HG03460 (cell line): Measurements from ENCODE around the gene C8G.

ENCODE experiments used
- ATAC-seq: cut with Tn5 transposase; IDR thresholded peaks from one replicate; pipeline ENCODE4 v1.9.1; 2021; ENCODE audit not compliant: unreplicated experiment

The C8G gene

GRCh38 chr9:136964833-136965422 is 19.9 kb downstream of the C8G start:
- ATAC-seq = no peak

DNA sequence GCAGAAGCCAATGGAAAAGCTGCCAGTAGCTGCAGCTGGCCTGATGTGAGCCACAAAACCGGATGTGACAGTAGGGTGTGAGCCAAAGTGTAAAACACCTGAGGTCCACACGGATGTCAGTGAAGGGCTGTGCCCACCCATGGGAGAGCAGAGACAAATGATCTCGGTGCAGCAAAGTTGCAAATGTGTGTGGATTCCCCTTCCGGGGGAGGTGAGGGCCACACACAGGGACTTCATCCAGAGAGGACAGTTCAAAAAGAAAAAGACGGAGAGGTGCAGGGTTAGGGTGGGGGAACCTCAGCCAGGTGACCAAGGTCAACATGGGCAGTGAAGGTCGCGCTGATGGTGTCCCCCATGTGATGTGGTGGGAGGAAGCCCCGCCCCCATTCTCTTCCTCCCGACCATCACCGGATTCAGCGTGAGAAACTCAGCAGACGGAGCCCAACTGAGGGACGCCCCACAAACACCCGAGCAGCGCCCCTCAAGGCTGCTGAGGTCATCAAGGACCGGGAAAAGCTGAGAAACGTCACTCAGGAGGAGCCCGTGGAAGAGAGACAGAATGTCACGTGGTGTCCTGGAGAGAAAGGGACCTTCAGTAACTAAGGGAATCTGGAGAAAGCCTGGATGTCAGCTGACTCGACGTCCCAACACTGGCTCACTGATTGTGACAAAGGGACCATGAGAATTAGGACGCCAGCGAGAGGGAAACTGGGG is 20.9 kb downstream of the C8G start:
- ATAC-seq = no peak

DNA sequence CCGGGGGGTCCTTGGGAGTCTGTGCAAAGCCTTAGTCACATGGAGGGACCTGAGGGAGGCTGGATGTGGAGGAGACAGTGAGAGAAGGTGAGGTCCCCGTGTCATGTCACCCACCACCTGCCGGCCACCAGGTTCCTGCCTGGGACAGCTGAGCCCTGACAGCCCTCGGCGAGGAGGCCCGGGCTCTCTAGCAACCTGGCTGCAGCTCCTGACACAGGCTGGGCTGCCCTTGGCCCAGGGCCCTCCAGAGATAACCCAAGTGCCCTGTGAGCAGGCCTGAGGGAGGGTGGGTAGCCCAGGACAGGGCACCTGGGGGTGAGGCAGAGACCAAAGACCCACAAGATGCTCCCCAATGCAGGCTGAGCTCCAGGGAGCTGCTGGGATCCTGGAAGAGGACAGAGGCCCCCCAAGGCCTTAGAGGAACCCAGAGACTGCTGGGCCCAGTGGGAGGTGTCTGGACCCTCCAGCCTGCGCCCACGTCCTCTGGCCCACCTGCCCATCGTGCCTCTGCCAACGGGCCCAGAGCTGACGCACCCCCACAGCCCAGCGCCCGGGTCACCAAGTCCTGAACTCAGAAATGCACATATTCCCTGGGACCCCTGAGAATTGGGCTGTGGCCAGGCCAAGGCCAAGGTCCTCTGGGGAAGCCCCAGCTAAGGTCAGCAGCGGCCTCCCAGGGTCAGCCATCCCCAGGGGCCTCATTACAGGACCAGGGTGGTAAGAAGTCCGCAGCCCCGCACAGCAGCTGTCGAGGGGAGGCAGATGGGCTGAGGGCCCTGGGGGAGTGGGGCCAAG is 23.5 kb downstream of the C8G start:
- ATAC-seq = no peak

GRCh38 chr9:136969150-136969549 is 24.1 kb downstream of the C8G start:
- no peak for ATAC-seq

GRCh38 chr9:136969774-136970173 is 24.7 kb downstream of the C8G start:
- ATAC-seq = no peak

DNA sequence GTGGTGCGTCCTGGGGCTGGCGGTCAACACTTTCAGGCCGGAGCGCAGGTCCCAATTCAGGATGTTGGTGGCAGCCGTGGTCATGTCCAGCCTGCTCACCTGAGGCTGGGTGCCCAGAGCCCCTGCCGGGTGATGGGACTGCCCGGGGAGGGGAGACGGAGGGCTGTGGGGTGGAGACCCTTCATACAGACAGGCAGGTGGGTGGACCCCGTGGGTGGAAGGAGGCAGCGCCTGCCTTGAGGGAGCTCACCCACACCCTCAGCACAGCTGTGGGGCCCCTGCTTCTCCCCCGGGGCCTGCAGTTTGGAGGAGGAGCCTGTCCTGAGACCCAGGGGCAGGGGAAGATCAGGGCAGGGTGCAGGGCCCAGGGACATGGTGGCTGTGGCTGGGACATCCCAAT is 25.3 kb downstream of the C8G start:
- no peak for ATAC-seq

GRCh38 chr9:136971746-136972145 is 26.7 kb downstream of the C8G start:
- no peak for ATAC-seq

DNA sequence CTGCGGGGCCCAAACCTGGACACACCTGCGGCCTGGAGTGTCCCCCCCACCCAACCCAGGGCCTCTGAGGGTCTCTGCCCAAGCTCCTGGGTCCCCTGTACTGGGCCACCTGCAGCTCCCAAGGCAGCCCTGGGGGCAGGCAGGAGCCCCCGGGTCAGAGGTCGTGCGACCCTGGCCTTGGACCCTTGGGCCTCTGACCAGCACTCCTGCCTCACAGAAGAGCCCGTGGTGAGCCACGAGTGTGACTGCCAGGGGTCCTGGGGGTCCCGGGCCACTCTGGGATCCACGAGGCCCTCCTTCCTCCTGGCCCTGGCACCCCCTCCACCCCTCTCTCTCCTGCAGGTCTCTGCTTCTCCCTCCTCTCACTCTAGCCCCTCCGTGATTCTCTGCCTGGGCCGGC is 27.3 kb downstream of the C8G start:
- ATAC-seq = no peak

DNA sequence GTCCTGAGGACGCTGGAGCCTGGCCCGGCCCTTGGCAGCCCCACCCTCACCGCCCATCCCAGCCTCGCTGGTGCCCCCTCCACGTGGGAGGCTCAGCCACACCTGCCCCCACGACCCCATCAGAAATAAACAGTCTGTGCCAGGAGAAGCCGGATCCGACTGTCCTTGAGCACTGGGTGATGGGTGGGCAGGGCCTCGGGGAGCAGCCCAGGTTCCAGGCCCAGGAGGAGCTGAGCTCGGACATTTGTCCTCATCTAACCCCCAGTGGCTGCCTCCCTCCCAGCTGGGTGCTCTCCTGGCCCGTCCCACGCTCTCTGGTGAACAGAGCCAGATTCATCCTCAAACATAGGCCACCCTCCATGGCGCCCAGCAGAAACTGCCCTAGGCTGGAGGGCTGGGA is 27.7 kb downstream of the C8G start:
- ATAC-seq = no peak

DNA sequence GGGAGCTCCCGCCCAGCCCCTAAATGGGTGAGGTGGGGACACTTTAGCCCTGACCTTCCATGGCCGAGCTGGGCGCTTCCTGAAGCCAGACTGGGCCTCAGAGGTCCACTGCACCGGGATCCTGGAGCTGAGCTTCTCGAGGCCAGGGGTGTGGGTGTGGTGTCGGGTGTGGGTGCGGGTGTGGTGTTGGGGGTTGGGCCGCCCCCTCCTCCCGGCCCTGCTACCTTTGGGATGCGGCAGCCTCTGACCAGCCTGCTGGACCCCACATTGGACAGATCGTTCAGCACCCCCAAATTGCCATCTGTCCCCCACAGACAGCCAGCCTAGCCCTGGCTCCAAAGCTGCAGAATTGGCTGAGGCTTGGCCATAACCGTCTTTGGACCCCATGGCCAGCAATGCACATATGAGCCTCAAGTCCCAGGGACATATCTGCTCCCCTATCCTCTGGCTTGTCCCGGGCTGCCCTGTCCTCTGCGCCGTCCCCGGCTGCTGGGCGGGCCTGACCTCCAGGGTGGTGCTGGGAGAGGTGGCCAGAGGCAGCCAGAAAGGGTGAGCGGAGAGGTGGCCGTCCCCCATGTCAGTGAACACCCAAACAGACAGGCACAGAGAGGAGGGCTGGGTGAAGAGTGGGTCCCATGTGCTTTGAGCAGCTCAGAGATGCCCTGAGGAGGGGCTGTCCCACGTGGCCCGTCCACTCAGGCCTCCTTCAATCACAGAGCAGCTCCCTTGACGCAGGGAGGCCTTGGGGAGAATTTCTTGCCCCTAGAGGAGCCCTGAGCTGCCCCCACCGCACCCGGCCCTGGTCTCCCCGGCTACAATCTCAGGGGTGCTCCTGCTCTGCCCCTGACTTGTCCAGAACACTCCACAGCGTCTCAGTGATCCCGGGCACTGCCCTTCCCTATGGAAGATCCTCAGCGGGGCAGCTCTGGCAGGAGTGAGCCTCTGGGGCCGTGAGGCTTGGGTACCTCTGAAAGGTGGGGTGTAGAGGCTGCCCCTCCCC is 28.9 kb downstream of the C8G start:
- no peak for ATAC-seq

DNA sequence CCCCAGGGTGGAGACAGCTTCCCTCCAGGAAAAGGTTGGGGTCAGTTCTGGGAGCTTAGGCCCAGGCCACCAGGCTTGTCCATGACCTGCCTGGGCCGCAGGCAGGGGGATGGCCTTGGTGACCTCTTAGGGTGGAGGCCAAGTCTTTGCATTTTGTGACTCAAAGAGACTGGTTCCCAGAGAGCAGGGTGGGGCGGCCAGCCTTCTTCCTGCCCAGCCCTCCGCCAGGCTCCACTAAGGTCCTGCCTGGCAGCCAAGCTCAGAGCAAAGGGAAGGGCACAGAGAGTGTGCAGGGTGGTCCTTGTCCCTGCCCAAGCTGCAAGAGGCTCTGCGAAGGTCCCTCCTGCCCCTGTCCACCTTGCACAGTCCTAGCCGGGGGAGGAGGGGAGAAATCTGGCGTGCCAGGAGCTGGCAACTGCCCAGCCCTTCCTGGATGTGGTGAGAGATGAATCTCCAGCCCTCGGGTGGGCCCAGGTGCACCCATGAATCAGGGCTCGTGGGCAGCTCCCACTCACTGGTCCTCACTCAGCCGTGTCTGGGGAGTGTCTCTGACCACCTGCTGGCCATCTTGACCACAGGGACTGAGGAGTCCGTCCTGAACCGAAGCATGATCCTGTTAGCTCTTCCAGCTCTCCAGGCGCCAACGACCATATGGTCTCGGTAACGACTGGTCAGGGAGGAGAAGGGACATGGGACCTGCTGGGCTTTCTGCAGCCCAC is 29.9 kb downstream of the C8G start:
- no peak for ATAC-seq

DNA sequence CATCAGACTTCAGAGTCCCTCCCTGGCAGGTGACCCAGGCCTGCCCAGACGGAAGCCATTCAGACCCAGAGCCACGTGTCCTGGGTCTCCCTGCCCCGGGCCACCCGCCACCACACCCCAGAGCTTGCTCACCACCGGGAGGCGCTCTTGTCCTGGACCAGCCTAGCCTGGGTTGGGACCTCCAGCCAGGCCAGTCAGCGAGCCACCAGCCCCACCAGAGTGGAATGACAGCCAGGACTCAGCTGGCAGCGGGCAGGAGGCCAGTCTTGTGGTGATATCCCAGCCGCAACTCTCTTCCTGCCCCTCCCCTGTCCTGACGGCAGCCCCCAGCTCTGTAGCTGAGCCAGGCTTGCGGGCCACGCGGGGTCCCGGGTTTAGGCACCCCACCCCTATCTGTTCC is 30.6 kb downstream of the C8G start:
- ATAC-seq = no peak

- no peak for ATAC-seq
These were observed 32.2 kb downstream of the C8G start, which contains the start of gene PTGDS for GRCh38 chr9:136977223-136977622. TSS of gene PTGDS (plus strand) at chr9:136977504. CDS start at chr9:136977579, 75 bp downstream.

DNA sequence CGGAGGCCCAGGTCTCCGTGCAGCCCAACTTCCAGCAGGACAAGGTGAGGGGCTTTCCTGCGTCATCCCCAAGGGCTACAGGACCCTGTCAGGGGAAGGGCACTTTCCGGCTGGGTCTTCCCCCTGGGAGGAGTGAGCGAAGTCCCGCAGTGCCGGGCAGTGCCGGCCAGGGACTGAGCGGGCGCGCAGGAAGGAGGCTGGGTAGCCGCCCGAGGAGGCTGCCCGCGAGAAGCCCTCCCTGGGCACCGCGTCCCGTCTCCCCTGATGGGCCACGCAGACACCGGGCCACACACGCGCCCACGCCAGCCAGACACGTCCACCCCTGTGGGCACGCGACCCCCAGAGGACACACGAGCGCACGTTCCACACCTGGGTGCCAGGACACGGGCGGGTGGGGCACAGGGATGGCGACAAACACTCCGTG is 32.6 kb downstream of the C8G start:
- ATAC-seq = no peak

DNA sequence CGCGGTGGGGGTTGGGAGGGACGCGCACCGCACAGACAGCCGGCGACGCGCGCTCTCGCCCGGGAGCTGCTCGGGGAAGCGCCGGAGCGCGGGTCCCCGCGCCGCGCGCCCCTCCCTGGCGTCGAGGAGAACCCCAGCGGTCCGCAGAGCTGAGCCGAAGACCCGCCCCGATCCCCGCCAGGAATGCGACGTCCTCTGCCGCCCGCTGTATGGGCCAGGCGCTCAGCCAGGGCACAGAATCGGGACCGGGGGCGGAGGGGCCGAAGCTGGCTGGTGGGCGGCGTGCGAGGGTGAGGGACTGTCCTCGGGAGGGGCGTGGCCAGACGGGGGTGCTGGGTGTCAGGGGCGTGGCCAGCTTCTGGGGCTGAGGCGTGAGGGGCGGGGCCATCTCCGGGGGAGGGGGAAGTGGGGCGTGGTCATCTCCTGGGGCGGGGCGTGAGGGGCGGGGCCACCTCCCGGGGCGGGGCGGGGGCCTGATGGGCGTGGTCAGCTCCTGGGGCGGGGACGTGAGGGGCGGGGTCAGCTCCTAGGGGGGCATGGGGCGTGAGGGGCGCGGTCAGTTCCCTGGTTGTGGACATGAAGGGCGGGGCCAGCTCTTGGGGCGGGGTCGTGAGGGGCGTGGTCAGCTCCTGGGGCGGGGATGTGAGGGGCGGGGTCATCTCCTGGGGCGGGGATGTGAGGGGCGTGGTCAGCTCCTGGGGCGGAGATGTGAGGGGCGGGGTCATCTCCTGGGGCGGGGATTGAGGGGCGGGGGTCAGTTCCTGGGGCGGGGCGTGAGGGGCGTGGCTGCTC is 33.2 kb downstream of the C8G start:
- no peak for ATAC-seq

DNA sequence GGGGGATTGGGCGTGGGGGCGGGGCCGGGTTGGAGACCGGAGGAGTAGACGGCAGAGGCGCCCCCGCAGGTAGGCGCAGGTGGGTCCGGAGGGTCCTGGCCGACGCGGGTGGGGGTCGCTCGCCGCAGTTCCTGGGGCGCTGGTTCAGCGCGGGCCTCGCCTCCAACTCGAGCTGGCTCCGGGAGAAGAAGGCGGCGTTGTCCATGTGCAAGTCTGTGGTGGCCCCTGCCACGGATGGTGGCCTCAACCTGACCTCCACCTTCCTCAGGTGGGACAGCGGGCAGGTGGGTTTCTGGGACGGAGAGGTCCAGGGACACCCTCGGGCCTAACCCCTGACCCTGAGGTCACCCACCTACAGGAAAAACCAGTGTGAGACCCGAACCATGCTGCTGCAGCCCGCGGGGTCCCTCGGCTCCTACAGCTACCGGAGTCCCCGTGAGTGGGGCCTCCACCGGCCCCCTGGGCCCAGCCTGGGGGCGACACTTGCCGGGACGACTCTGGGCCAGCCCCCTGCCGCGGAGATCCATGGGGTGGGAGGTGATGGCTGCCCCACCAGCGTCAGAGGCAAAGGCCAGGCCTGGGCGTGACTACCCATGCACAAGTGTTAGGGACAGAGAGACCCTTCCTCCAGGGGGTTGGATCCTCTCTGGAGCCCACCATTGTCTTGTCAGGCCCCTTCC is 34.0 kb downstream of the C8G start:
- no peak for ATAC-seq

DNA sequence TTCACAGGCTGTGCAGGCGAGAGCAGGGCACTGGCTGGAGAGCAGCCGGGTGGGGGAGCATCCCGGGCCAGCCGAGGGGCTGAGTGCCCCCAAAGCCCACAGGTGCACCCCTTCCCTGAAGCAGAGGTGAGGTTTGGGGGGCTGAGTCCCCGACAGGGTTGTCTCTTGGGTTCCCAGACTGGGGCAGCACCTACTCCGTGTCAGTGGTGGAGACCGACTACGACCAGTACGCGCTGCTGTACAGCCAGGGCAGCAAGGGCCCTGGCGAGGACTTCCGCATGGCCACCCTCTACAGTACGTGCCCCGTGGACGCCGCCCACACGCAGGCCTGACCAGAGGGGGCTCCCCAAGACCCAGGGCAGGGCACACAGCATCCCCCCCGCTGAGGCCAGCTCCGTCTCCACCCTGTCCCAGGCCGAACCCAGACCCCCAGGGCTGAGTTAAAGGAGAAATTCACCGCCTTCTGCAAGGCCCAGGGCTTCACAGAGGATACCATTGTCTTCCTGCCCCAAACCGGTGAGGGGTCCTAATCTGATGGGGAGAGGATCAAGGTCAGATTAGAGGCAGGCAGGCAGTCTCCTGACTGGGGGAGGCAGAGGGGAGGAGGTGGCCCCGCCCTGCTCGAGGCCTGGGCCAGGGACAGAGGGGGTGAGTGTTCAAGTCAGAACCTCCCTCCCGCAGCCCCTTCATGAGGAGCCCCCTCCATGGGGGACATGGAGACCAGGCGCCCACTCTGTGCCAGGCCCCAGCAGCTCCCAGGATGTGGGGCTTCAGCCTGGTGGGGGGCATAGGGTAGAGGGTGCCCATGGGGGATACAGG is 34.9 kb downstream of the C8G start:
- ATAC-seq = no peak
